A549 treated with ZK216348 at 1 μM for 4 hours (cell line): ENCODE measurements around the gene DUSP23. TPM values are rescaled to one million over a fixed set of nuclear protein-coding genes. Genes with fewer than 3 reads are reported as not detected.

Experiments used
- total RNA-seq: library from RNA; stranded (reverse); fragments of 200-300 nt; extraction: Qiagen RNA extraction; gene quantifications from 5 replicates; pipeline ENCODE4 v1.2.3, GENCODE V29; 2022; ENCODE audit warnings: low read depth

Gene DUSP23
- total RNA-seq: 39.6 to 76.2 TPM (median 74.2 TPM) in 5 replicates

DNA sequence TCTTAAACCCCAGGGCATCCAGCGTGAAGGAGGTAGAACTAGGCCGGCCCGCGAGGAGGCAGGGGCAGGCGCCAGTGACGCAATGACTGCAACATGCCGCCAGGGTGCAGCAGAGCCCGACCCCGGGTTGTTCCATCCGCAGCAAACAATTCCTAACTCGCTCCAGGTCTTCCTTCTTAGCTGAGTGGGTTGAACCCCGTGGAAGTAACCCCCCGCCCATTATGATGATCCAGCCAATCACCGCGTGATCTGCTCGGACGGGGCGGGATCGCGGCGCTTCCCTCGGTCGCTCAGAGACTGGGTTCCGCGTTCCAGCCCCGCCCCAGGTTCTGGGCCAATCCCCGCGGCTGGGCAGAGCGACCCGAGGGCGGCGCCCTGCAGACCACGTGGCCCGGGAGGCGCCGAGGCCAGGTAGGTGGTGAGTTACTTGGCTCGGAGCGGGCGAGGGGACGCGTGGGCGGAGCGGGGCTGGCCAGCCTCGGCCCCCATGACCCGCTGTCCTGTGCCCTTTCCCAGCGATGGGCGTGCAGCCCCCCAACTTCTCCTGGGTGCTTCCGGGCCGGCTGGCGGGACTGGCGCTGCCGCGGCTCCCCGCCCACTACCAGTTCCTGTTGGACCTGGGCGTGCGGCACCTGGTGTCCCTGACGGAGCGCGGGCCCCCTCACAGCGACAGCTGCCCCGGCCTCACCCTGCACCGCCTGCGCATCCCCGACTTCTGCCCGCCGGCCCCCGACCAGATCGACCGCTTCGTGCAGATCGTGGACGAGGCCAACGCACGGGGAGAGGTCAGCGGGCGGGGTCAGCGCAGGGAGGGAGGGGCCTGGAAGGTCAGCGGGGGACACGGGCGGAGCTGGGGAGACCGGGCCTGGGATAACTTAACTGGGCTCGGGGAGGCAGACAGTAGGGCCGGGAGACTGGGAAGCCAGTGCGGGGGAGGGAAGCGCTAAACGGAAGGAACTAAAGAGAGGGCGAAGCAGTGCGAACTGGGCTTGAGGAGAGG, at the start of gene DUSP23:
TSS of gene DUSP23 (plus strand) at position 380 of the 1,000 bp plus-strand sequence. CDS start at position 519, 139 bp downstream.

DNA sequence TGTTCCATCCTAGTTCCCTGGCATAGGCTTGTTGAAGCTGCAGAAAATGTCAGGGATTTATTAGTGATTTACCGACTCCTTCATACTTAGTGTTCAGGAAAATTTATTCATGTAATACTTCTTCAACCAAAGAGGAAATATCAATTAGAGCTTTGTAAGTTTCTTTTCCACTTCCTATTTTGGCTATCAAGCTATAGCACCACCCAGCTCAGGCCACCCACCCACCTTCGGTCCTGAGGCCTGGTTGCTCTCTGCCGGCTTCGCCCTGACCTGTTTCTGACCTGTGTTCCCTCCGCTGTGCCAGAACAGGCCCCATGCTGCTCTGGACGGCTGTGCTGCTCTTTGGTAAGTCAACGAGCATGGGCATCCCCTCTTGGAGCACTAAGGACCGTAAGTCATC, 21.3 kb downstream of the DUSP23 start, which contains the start of gene FCRL6:
TSS of gene FCRL6 (plus strand) at position 250 of the 400 bp plus-strand sequence. CDS start at position 315, 65 bp downstream.

DNA sequence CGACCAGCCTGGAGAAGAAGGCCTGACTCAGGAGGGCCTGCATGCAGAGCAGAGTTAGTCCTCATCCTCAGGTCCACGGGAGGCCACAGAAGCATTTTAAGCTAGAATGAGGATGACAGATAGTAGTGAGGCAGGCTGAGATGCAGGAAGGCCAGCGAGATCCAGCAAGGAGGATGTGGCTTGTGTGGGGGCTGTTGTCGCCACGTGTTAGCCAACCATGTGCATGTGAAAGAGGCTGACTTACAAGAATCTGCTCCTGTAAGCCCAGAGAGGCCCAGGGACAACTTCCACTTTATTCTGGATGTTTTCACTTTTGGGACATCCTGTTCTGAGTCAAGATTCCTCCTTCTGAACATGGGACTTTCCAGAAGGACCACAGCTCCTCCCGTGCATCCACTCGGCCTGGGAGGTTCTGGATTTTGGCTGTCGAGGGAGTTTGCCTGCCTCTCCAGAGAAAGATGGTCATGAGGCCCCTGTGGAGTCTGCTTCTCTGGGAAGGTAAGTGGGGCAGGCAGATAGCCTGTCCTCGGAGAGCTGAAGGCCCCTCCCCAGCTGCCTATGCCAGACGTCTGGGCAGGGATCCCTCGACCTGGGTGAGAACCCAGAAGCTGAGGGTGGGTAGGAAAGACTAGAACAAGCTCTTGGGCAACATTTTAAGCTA, 45.8 kb downstream of the DUSP23 start, which contains the start of gene SLAMF8:
TSS of gene SLAMF8 (plus strand) at position 433 of the 661 bp plus-strand sequence. CDS start at position 459, 26 bp downstream.

Other genes starting within 250 kb of the DUSP23 start
- gene OR10J5, start 245.0 kb upstream of the DUSP23 start, total RNA-seq: not detected in 5 replicates
- not detected in 5 replicates for gene APCS, start 193.1 kb upstream of the DUSP23 start, total RNA-seq
- not detected in 5 replicates for gene CRP, start 66.4 kb upstream of the DUSP23 start, total RNA-seq
- gene FCRL6, start 21.4 kb downstream of the DUSP23 start, total RNA-seq: not detected in 5 replicates
- 0.11 to 0.12 TPM in 2 of 5 replicates, not detected in the others for gene SLAMF8, start 45.9 kb downstream of the DUSP23 start, total RNA-seq
- gene VSIG8, start 81.7 kb downstream of the DUSP23 start, total RNA-seq: not detected in 5 replicates
- 0.32 to 1.1 TPM (median 0.62 TPM) in 5 replicates for gene CFAP45, start 119.2 kb downstream of the DUSP23 start, total RNA-seq
- 993 to 1,093 TPM (median 1,041 TPM) in 5 replicates for gene TAGLN2, start 144.5 kb downstream of the DUSP23 start, total RNA-seq
- 0.12 to 0.33 TPM (median 0.29 TPM) in 5 replicates for gene IGSF9, start 164.7 kb downstream of the DUSP23 start, total RNA-seq
- gene SLAMF9, start 173.3 kb downstream of the DUSP23 start, total RNA-seq: 0.19 to 0.75 TPM (median 0.39 TPM) in 4 of 5 replicates, not detected in the other